ENCODE data around the gene QRFP.

QRFP gene

DNA sequence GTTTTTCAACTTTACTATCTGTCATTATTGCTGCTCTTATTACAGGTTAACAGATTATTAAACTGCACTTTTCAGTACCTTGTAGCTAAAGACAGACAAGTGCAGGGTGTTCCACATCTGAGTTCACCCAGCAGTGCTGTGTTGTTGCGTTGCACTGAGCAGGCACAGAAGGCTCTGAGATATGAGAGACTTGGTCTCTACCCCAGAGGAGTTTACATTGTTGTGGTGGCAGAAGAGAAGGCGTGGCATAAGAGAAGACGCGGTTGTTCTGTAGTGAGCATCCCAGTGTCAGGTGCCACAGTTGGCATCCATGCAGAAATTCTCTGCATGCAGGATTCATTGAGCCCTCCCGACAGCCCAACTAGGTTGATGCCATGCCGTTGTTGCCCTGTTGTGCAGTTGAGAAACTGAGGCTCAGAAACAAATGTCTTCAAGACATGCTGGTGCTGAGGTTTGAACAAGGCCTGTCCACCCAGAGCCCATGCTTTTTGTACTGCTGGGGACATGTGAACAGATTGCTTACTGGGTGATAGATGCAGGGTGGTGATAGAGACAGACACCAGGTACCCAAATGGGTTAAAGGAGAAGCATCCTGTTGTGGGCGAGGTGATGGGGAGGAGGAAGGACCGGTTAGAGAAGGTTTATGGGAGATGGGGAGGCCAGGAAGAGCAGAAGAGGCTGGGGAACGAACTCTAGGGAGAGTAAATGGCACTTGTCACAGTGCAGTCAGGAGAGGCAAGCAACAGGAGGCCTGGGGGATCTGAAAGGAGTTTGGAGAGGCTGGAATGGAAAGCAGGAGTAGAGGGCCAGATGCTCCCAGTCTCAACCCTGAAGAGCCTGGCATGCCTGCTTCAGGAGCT, 53.3 kb downstream of the QRFP start:
- H3K4me1 ChIP-seq (ENCODE audit: control insufficient read depth, insufficient read depth, low read length), result no peaks in the 10 kb centered on the region; the same call in 1 of the 2 replicates
- no peaks in the 10 kb centered on the region for H3K36me3 ChIP-seq (ENCODE audit: control insufficient read depth in 2 of 2, insufficient read depth in 1 of 2, low read length in 2 of 2)
- ChIA-PET CTCF (interaction anchor here (0.7 to 7.4 kb wide), 5 partner anchors 8 to 95 kb away, joined by 3 to 57 read pairs (median 3); no protein-coding TSS in a partner anchor), POLR2A (interaction anchor here (0.6 kb wide), 1 partner anchor 9 kb away, joined by 3 read pairs; no protein-coding TSS in a partner anchor)
- TF ChIP-seq ZSCAN30 (tag by site-specific recombination; IDR thresholded peaks at IDR 0.05) (no peak), AEBP2 (tag by site-specific recombination; IDR thresholded peaks at IDR 0.05; ENCODE audit: borderline replicate concordance) (no peak), ZNF768 (tag by site-specific recombination; IDR thresholded peaks at IDR 0.05) (no peak), ZNF391 (tag by site-specific recombination; IDR thresholded peaks at IDR 0.05; ENCODE audit: borderline replicate concordance, low read depth) (no peak), KLF17 (tag by site-specific recombination; IDR thresholded peaks at IDR 0.05) (no peak), YY1 (tag by site-specific recombination; IDR thresholded peaks at IDR 0.05) (no peak), FEZF1 (tag by site-specific recombination; IDR thresholded peaks at IDR 0.05) (peak; percentile 70), SCRT2 (tag by site-specific recombination; IDR thresholded peaks at IDR 0.05) (peak; percentile 84), ZNF23 (tag by site-specific recombination; IDR thresholded peaks at IDR 0.05; ENCODE audit: borderline replicate concordance) (no peak), ZNF513 (tag by site-specific recombination; IDR thresholded peaks at IDR 0.05) (no peak), ZNF366 (tag by site-specific recombination; conservative IDR thresholded peaks at IDR 0.05) (no peak), SCRT1 (tag by site-specific recombination; IDR thresholded peaks at IDR 0.05; ENCODE audit: borderline replicate concordance) (peak; percentile 62; the same call in 1 of the 2 replicates), ZBTB10 (tag by site-specific recombination; IDR thresholded peaks at IDR 0.05) (no peak), ZNF157 (tag by site-specific recombination; IDR thresholded peaks at IDR 0.05) (no peak)
- TF ChIP-seq, protein P1, sequence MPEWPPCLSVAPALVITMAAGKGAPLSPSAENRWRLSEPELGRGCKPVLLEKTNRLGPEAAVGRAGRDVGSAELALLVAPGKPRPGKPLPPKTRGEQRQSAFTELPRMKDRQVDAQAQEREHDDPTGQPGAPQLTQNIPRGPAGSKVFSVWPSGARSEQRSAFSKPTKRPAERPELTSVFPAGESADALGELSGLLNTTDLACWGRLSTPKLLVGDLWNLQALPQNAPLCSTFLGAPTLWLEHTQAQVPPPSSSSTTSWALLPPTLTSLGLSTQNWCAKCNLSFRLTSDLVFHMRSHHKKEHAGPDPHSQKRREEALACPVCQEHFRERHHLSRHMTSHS (tag by site-specific recombination; IDR thresholded peaks at IDR 0.05), result no peak
- no peak overlapping the region for H3K4me3 ChIP-seq (ENCODE audit: low read depth, low read length)
- H3K27ac ChIP-seq (ENCODE audit: extremely low read depth, low read depth, low read length), result no peak overlapping the region
- no peaks in the 10 kb centered on the region for H3K9me3 ChIP-seq (ENCODE audit: control insufficient read depth, insufficient read depth, low read depth, low read length)

All from HEK293 (cell line).